ENCODE measurements around the gene PSME2.

The PSME2 gene

DNA sequence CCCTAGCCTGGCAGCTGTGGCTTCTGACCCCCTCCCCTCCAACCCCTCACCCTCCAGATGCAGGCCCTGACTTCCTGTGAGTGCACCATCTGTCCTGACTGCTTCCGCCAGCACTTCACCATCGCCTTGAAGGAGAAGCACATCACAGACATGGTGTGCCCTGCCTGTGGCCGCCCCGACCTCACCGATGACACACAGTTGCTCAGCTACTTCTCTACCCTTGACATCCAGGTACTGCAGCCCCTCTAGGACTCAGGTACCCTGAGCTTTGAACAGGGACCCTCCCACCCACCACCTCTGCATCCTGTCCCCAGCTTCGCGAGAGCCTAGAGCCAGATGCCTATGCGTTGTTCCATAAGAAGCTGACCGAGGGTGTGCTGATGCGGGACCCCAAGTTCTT lies 8.7 kb upstream of the PSME2 start:
- DNase-seq (ENCODE audit: low read depth), result no peak
- TF ChIP-seq, protein P1, sequence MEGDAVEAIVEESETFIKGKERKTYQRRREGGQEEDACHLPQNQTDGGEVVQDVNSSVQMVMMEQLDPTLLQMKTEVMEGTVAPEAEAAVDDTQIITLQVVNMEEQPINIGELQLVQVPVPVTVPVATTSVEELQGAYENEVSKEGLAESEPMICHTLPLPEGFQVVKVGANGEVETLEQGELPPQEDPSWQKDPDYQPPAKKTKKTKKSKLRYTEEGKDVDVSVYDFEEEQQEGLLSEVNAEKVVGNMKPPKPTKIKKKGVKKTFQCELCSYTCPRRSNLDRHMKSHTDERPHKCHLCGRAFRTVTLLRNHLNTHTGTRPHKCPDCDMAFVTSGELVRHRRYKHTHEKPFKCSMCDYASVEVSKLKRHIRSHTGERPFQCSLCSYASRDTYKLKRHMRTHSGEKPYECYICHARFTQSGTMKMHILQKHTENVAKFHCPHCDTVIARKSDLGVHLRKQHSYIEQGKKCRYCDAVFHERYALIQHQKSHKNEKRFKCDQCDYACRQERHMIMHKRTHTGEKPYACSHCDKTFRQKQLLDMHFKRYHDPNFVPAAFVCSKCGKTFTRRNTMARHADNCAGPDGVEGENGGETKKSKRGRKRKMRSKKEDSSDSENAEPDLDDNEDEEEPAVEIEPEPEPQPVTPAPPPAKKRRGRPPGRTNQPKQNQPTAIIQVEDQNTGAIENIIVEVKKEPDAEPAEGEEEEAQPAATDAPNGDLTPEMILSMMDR (IDR thresholded peaks at IDR 0.05; ENCODE audit: low read depth, low read length, missing control alignments), result no peak
- in situ Hi-C loops (cut with HindIII; ENCODE audit: low sequenced_read_pairs), result no loop called here

DNA sequence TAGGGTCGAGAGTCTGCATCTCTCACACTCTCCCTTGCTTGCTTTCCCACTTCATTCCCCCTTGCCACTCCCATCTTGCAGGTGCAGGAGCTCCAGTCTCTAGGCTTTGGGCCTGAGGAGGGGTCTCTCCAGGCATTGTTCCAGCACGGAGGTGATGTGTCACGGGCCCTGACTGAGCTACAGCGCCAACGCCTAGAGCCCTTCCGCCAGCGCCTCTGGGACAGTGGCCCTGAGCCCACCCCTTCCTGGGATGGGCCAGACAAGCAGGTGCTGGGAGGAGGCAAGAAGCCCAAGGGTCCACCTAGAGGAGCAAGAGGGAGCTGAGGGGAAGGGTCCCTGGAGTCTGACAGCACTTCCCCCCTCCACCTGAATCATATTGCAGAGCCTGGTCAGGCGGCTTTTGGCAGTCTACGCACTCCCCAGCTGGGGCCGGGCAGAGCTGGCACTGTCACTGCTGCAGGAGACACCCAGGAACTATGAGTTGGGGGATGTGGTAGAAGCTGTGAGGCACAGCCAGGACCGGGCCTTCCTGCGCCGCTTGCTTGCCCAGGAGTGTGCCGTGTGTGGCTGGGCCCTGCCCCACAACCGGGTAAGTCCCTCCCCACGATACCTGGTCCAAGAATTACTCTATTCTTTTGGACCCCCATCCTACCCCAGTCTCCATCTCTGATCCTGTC lies 5.1 kb upstream of the PSME2 start:
- DNase-seq (ENCODE audit: low read depth), result no peak
- H3K4me3 ChIP-seq (ENCODE audit: low read depth, low read length), result no peak overlapping the region
- TF ChIP-seq, protein P1 (IDR thresholded peaks at IDR 0.05; ENCODE audit: low read depth, low read length, missing control alignments), result no peak
- in situ Hi-C loops (cut with HindIII; ENCODE audit: low sequenced_read_pairs), result no loop called here

More for the DNA sequence above, 8.7 kb upstream of the PSME2 start:
- H3K4me3 ChIP-seq (ENCODE audit: low read depth, low read length), result no peak overlapping the region

DNA sequence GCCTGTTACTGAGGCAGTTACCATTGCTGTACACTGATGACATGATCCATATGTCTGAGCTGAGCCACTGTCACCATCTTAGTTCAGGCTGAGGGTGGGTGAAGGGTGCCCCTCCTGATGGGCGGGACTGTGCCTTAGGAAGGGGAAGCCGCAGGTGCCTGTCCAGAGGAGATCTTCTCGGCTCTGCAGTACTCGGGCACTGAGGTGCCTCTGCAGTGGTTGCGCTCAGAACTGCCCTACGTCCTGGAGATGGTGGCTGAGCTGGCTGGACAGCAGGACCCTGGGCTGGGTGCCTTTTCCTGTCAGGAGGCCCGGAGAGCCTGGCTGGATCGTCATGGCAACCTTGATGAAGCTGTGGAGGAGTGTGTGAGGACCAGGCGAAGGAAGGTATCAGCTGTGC lies 4.6 kb upstream of the PSME2 start:
- H3K4me3 ChIP-seq (ENCODE audit: low read depth, low read length), result no peak overlapping the region
- TF ChIP-seq, protein P1 (IDR thresholded peaks at IDR 0.05; ENCODE audit: low read depth, low read length, missing control alignments), result no peak
- in situ Hi-C loops (cut with HindIII; ENCODE audit: low sequenced_read_pairs), result no loop called here
- DNase-seq (ENCODE audit: low read depth), result no peak

DNA sequence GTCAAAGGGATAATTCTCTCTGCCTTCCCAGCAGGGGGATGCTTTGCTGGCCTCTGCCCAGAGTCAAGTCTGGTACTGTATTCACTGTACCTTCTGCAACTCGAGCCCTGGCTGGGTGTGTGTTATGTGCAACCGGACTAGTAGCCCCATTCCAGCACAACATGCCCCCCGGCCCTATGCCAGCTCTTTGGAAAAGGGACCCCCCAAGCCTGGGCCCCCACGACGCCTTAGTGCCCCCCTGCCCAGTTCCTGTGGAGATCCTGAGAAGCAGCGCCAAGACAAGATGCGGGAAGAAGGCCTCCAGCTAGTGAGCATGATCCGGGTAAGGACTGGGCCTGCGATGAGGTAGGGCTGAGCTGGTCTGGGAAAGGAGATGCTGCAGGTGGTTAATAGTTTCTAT lies 4.2 kb upstream of the PSME2 start:
- TF ChIP-seq, protein P1 (IDR thresholded peaks at IDR 0.05; ENCODE audit: low read depth, low read length, missing control alignments), result no peak
- no peak for DNase-seq (ENCODE audit: low read depth)
- in situ Hi-C loops (cut with HindIII; ENCODE audit: low sequenced_read_pairs), result no loop called here
- H3K4me3 ChIP-seq (ENCODE audit: low read depth, low read length), result no peak overlapping the region

DNA sequence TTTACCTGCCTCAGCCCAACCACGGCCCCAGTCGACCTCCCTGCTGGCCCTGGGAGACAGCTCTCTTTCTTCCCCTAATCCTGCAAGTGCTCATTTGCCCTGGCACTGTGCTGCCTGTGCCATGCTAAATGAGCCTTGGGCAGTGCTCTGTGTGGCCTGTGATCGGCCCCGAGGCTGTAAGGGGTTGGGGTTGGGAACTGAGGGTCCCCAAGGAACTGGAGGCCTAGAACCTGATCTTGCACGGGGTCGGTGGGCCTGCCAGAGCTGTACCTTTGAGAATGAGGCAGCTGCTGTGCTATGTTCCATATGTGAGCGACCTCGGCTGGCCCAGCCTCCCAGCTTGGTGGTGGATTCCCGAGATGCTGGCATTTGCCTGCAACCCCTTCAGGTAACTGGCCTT lies 3.7 kb upstream of the PSME2 start:
- H3K4me3 ChIP-seq (ENCODE audit: low read depth, low read length), result no peak overlapping the region
- TF ChIP-seq, protein P1 (IDR thresholded peaks at IDR 0.05; ENCODE audit: low read depth, low read length, missing control alignments), result no peak
- in situ Hi-C loops (cut with HindIII; ENCODE audit: low sequenced_read_pairs), result no loop called here
- no peak for DNase-seq (ENCODE audit: low read depth)

DNA sequence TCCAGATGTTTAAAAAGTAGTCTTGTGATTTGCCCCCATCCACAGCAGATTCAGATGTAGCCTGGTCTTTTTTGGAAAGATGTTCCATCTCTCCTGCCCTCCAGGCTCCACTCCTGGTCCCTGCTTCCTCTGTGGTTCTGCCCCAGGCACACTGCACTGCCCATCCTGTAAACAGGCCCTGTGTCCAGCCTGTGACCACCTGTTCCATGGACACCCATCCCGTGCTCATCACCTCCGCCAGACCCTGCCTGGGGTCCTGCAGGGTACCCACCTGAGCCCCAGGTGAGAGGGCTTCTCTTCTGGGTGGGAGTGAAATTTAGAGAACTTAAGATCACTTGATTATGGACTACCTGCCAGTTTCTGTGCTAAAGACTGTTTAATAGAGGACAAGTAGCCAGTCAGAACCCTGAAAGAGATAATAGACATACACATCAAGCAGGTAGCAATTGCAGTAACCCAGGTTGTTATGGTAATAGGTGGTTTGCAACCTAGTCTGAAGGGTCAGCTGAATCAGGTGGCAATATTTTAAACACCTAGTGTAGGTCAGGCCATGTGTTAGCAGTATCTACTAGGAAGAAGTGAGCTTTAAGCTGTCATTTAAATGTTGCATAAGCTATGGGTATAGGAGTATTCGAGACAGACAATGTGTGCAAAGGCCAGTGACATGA lies 3.0 kb upstream of the PSME2 start:
- no peak for DNase-seq (ENCODE audit: low read depth)
- TF ChIP-seq, protein P1 (IDR thresholded peaks at IDR 0.05; ENCODE audit: low read depth, low read length, missing control alignments), result no peak
- in situ Hi-C loops (cut with HindIII; ENCODE audit: low sequenced_read_pairs), result no loop called here
- H3K4me3 ChIP-seq (ENCODE audit: low read depth, low read length), result no peak overlapping the region
